HCT116 (cell line): ENCODE measurements around the gene NUCB2.

Experiments
- EZH2 ChIP-seq: fragments of 200-600 bp; sonication (generic); IDR thresholded peaks from 2 replicates; pipeline ENCODE4 v1.6.1; 2017; ENCODE audit warnings: antibody characterized with exemption, mixed run types
- FOSL1 ChIP-seq: IDR thresholded peaks from 2 replicates; pipeline ENCODE4 v1.6.1; 2012; ENCODE audit warnings: low read depth
- POLR2A ChIP-seq: IDR thresholded peaks from 2 replicates; pipeline ENCODE4 v1.7.0; 2011; ENCODE audit warnings: borderline replicate concordance; ENCODE audit not compliant: insufficient read depth, insufficient read length; ENCODE audit errors: extremely low read depth
- TF ChIP-seq, protein P1 (sequence below), 3 experiments: fragments of 200-600 bp in 1 of 3; sonication (generic) in 1 of 3; IDR thresholded peaks in 2 of 3; conservative IDR thresholded peaks in 1 of 3; 2 replicates each; pipeline ENCODE4 v1.5.1; 2012 to 2017; ENCODE audit warnings: low read depth in 2 of 3, low read length in 2 of 3, antibody characterized with exemption in 1 of 3, borderline replicate concordance in 1 of 3, control low read depth in 1 of 3, mild to moderate bottlenecking in 1 of 3, mixed read lengths in 1 of 3, mixed run types in 1 of 3, moderate library complexity in 1 of 3; ENCODE audit not compliant: insufficient read depth in 1 of 3

DNA sequence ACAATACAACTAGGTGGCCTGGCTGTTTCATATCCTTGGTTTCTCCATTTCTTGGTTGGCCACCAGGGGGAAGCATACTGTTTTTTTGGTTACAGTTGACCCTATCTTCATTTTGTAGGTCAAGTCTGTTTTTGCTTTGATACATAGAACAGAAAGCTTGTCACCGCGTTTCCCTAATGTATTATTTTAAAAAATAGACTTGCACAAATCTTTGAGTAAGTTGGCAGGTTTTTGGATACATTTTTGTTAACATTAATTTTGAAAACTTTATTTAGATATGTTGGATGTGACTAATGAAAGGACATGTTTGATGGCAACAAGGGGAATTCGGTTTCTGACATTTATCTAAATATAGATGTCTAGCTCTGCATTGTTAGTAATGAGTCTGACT lies 78.1 kb downstream of the NUCB2 start:
- TF ChIP-seq EZH2 = no peak
- TF ChIP-seq FOSL1 = no peak
- TF ChIP-seq, protein P1, sequence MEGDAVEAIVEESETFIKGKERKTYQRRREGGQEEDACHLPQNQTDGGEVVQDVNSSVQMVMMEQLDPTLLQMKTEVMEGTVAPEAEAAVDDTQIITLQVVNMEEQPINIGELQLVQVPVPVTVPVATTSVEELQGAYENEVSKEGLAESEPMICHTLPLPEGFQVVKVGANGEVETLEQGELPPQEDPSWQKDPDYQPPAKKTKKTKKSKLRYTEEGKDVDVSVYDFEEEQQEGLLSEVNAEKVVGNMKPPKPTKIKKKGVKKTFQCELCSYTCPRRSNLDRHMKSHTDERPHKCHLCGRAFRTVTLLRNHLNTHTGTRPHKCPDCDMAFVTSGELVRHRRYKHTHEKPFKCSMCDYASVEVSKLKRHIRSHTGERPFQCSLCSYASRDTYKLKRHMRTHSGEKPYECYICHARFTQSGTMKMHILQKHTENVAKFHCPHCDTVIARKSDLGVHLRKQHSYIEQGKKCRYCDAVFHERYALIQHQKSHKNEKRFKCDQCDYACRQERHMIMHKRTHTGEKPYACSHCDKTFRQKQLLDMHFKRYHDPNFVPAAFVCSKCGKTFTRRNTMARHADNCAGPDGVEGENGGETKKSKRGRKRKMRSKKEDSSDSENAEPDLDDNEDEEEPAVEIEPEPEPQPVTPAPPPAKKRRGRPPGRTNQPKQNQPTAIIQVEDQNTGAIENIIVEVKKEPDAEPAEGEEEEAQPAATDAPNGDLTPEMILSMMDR (IDR thresholded peaks at IDR 0.05 in 2 of 3, conservative IDR thresholded peaks at IDR 0.05 in 1 of 3; ENCODE audit: borderline replicate concordance in 1 of 3, insufficient read depth in 1 of 3, low read depth in 2 of 3, low read length in 2 of 3) = peak; percentile 64 to 73 (median 71); a peak in 5 of 6 replicates
- no peak for TF ChIP-seq POLR2A
